Large intestine (tissue), 3 donors: ENCODE data around the gene RBMS3. TPM values are rescaled to one million over a fixed set of nuclear protein-coding genes. Genes with fewer than 3 reads are reported as not detected.

ENCODE experiments used
- DNase-seq, 2 donors: peaks; one replicate each; pipeline versions ENCODE4 v3.0.0 to v3.0.0-alpha.2; 2013
- H3K27ac ChIP-seq: one replicate; pipeline ENCODE4 v1.5.1; 2013; ENCODE audit warnings: low read length
- H3K27me3 ChIP-seq: 2 replicates; pipeline ENCODE4 v1.6.1; 2013; ENCODE audit warnings: low read length; ENCODE audit not compliant: control insufficient read depth, insufficient read depth
- H3K36me3 ChIP-seq: 2 replicates; pipeline ENCODE4 v1.6.1; 2013; ENCODE audit warnings: low read length; ENCODE audit not compliant: control insufficient read depth, insufficient read depth
- H3K4me1 ChIP-seq: one replicate; pipeline ENCODE4 v1.6.1; 2013; ENCODE audit warnings: low read length; ENCODE audit not compliant: control insufficient read depth, insufficient read depth
- H3K4me3 ChIP-seq: one replicate; pipeline ENCODE4 v1.5.1; 2013; ENCODE audit warnings: low read length
- H3K9me3 ChIP-seq: one replicate; pipeline ENCODE4 v1.6.1; 2013; ENCODE audit warnings: mild to moderate bottlenecking, low read depth, low read length, moderate library complexity; ENCODE audit not compliant: control insufficient read depth
- WGBS: methylation state at CpG from one replicate; pipeline ENCODE4 v1.1.5; 2013; ENCODE audit warnings: low lambda C conversion rate; ENCODE audit not compliant: insufficient coverage; 5-methylcytosine and 5-hydroxymethylcytosine counted together
- polyA plus RNA-seq: library from polyadenylated mRNA; unstranded; fragments of 120-200 nt; gene quantifications from one replicate; pipeline ENCODE4 v1.2.1, GENCODE V29; 2013

The RBMS3 gene
- polyA plus RNA-seq, 1 donor = 10.8 TPM

- Histone ChIP-seq H3K27ac (no peak overlapping the region), H3K4me1 (no peaks in the 10 kb centered on the region), H3K4me3 (no peak overlapping the region), H3K27me3 (no peaks in the 10 kb centered on the region), H3K36me3 (no peaks in the 10 kb centered on the region), H3K9me3 (no peaks in the 10 kb centered on the region)
- no CpG with 5 or more reads among the region's 1 CpG for WGBS
- DNase-seq = no peak
These were observed 578.9 kb downstream of the RBMS3 start for GRCh38 chr3:29859726-29860270.

GRCh38 chr3:29864809-29865208, 583.9 kb downstream of the RBMS3 start:
- Histone ChIP-seq H3K36me3 (no peaks in the 10 kb centered on the region), H3K4me3 (no peak overlapping the region), H3K27me3 (no peaks in the 10 kb centered on the region), H3K9me3 (no peaks in the 10 kb centered on the region), H3K4me1 (no peaks in the 10 kb centered on the region), H3K27ac (no peak overlapping the region)
- WGBS = 100% methylated on average over 1 of the region's 1 CpG
- DNase-seq = no peak

- no peak for DNase-seq
- H3K4me1 ChIP-seq = no peaks in the 10 kb centered on the region
- WGBS = 83% methylated on average over 2 of the region's 6 CpGs
- H3K27me3 ChIP-seq = no peaks in the 10 kb centered on the region
- H3K36me3 ChIP-seq = no peaks in the 10 kb centered on the region
- no peaks in the 10 kb centered on the region for H3K9me3 ChIP-seq
- H3K4me3 ChIP-seq = no peak overlapping the region
- no peak overlapping the region for H3K27ac ChIP-seq
These were observed 587.8 kb downstream of the RBMS3 start for GRCh38 chr3:29868543-29869101.

- DNase-seq = no peak
- no peaks in the 10 kb centered on the region for H3K4me1 ChIP-seq
- H3K36me3 ChIP-seq = no peaks in the 10 kb centered on the region
- H3K27ac ChIP-seq = no peak overlapping the region
- H3K9me3 ChIP-seq = no peaks in the 10 kb centered on the region
- no peaks in the 10 kb centered on the region for H3K27me3 ChIP-seq
- H3K4me3 ChIP-seq = no peak overlapping the region
- WGBS = no CpG with 5 or more reads among the region's 1 CpG
These were observed 589.3 kb downstream of the RBMS3 start for GRCh38 chr3:29870136-29870535.

GRCh38 chr3:29871087-29871486, 590.2 kb downstream of the RBMS3 start:
- Histone ChIP-seq H3K4me3 (no peak overlapping the region), H3K27me3 (no peaks in the 10 kb centered on the region), H3K27ac (no peak overlapping the region), H3K36me3 (no peaks in the 10 kb centered on the region), H3K9me3 (no peaks in the 10 kb centered on the region), H3K4me1 (no peaks in the 10 kb centered on the region)
- no peak for DNase-seq
- no CpG with 5 or more reads among the region's 1 CpG for WGBS

- Histone ChIP-seq H3K27me3 (no peaks in the 10 kb centered on the region), H3K36me3 (no peaks in the 10 kb centered on the region), H3K9me3 (no peaks in the 10 kb centered on the region), H3K4me1 (no peaks in the 10 kb centered on the region), H3K27ac (no peak overlapping the region), H3K4me3 (no peak overlapping the region)
- no CpG with 5 or more reads among the region's 3 CpGs for WGBS
- DNase-seq = no peak
These were observed 599.9 kb downstream of the RBMS3 start for GRCh38 chr3:29880809-29881208.

GRCh38 chr3:29887451-29887850, 606.6 kb downstream of the RBMS3 start:
- whole genome bisulfite sequencing = 100% methylated on average over 1 of the region's 2 CpGs
- Histone ChIP-seq H3K27me3 (no peaks in the 10 kb centered on the region), H3K9me3 (no peaks in the 10 kb centered on the region), H3K36me3 (no peaks in the 10 kb centered on the region), H3K4me3 (no peak overlapping the region), H3K4me1 (no peaks in the 10 kb centered on the region), H3K27ac (no peak overlapping the region)
- DNase-seq = no peak

- no CpG with 5 or more reads among the region's 1 CpG for WGBS
- DNase-seq = no peak
- no peaks in the 10 kb centered on the region for H3K4me1 ChIP-seq
These were observed 608.3 kb downstream of the RBMS3 start for GRCh38 chr3:29889215-29889614.

GRCh38 chr3:29890801-29891200, 609.9 kb downstream of the RBMS3 start:
- 85% methylated on average over 4 of the region's 5 CpGs for WGBS
- H3K9me3 ChIP-seq = no peaks in the 10 kb centered on the region

More at GRCh38 chr3:29889215-29889614, 608.3 kb downstream of the RBMS3 start:
- H3K27me3 ChIP-seq = no peaks in the 10 kb centered on the region
- H3K4me3 ChIP-seq = no peak overlapping the region
- H3K36me3 ChIP-seq = no peaks in the 10 kb centered on the region
- no peaks in the 10 kb centered on the region for H3K9me3 ChIP-seq
- H3K27ac ChIP-seq = no peak overlapping the region

GRCh38 chr3:29892976-29893554, 612.2 kb downstream of the RBMS3 start:
- no peak overlapping the region for H3K4me3 ChIP-seq
- WGBS = 71% methylated on average over 1 of the region's 6 CpGs
- H3K9me3 ChIP-seq = no peaks in the 10 kb centered on the region
- H3K27ac ChIP-seq = no peak overlapping the region
- DNase-seq = no peak
- no peaks in the 10 kb centered on the region for H3K4me1 ChIP-seq
- H3K36me3 ChIP-seq = no peaks in the 10 kb centered on the region
- H3K27me3 ChIP-seq = no peaks in the 10 kb centered on the region

More at GRCh38 chr3:29890801-29891200, 609.9 kb downstream of the RBMS3 start:
- Histone ChIP-seq H3K27ac (no peak overlapping the region), H3K36me3 (no peaks in the 10 kb centered on the region), H3K4me3 (no peak overlapping the region), H3K27me3 (no peaks in the 10 kb centered on the region), H3K4me1 (no peaks in the 10 kb centered on the region)
- no peak for DNase-seq

GRCh38 chr3:29896856-29897255, 616.0 kb downstream of the RBMS3 start:
- no peak for DNase-seq

More at GRCh38 chr3:29896856-29897255, 616.0 kb downstream of the RBMS3 start:
- no peaks in the 10 kb centered on the region for H3K4me1 ChIP-seq
- H3K36me3 ChIP-seq = no peaks in the 10 kb centered on the region
- no peak overlapping the region for H3K27ac ChIP-seq
- WGBS = 100% methylated on average over 1 of the region's 3 CpGs
- H3K27me3 ChIP-seq = no peaks in the 10 kb centered on the region
- H3K4me3 ChIP-seq = no peak overlapping the region
- H3K9me3 ChIP-seq = no peaks in the 10 kb centered on the region
